GM03348 (cell line): ENCODE data around the gene ENPP6.

Experiments
- DNase-seq: peaks from one replicate; pipeline ENCODE4 v3.0.0; 2012; ENCODE audit warnings: low spot score

ENPP6 gene

GRCh38 chr4:184190711-184191110, 27.0 kb downstream of the ENPP6 start:
- DNase-seq = no peak

DNA sequence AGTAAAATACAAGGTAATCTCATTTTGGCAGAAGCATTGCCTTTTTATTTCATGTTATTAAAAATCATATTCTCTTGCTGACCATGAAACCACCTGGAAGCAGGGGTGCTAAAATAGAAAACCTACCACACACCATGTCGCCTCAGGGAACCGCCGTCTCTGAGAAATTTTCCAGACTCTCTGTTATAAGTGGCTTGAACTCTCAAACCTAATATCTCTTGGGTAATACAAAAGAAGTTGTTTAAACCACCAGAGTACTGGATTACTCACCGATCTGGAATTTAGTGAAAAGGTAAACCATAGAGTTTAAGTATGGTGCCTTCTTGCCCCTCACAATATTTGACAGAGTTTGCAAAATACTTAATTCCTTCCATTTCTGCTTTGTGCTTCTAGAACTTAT, 27.7 kb downstream of the ENPP6 start:
- no peak for DNase-seq

DNA sequence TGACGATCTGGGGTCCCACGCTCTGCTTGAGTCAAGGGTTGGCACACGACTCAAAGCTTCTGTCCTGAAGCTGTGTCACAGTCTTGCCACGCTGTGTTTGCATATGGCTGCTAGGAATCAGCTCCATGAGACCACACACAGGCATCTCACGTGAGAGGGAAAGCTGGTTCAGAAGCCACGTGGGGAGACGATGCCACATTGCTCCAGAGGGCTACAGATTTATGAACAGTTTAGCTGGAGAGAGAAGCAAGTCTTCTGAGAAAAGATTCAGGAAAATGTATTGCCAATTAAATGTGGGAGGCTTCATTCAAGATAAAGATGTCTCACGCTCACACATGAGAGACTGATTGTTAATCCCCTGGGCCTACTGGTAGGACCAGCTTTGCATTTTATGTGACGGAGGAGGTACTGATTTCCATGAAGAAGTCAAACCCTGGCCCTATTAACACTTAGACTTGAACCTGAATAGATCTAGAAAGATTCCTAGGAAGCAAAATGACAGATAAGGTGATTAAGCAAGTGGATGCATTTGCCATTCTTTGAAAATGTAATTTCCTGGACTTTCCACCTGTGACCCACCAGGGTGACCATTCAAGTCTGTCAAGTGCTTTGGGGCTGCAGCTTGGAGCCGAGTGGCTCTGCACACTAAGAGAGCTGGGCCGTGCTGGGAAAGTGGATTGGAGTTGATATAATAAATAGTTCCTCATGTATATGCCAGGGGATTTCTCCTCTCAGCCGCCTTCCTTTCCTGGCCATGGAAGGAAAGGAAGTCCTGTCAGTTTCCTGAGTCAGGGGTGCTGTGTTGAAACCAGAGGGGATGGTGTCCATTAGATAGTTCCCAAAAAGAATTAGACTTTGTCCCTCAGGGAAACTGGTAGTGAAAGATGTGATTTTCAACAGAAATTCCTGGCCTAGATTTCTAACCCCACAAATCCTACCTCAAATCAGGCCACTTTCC, 29.0 kb downstream of the ENPP6 start:
- DNase-seq = no peak

DNA sequence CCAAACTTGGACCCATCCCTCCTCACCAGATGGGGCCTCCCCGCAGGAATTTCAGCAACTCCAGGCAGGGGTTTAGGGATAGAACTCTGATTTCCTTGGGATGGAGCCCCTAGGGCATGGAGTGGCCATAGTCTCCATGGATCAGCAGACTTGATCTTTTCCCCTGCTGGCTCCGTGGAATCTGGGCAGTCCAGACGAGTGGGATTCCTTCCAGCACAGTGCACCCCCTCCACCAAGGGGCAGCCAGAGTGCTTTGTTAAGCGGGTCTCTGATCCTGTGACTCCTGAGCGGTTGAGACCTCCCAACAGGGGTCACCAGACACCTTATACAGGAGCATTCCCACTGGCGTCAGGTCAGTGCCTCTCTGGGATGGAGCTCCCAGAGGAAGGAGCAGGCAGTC, 40.4 kb downstream of the ENPP6 start:
- no peak for DNase-seq

DNA sequence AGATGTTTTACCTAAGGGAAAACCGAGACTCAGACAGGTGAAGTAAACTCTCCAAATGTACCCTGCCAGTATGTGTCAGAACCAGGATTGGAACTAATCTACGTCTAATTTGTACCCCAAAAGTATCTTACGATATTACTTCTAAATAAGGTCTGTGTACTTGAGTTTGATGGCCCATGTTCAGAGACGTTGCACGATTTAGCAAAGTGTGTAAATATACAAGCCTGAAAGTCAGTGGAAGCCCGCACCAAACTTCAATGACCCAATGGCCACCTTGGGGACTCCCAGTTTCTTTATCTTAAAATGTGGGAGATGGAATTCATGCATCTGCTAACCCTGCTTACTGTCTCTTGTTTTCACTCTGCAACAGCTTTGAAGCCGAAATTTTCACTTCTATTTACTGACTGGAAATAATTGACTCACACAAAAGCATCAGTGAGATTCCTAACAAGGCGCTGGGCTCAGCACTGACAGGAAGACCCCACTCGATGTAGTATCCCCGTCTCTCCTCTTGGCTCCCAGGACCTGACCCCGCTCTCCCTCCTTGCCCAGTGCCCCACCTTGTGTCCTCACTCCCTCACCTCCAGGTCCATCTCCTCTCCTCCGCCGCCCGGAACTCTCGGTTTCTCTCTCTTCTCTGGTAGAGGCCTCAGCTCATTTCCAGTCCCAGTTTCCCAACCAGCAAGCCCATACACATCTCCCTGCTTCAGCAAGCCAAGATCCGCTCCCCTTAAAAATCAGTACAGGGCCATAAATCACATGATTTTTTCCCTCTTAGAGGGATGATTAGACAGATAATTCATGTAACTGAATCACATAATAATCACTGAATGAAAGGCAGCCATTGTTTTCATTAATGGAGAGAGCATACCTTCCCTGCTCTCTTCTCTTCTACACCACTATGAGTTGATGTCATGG, 42.8 kb downstream of the ENPP6 start:
- no peak for DNase-seq

GRCh38 chr4:184171011-184171410, 46.7 kb downstream of the ENPP6 start:
- DNase-seq = peak; percentile 39

- DNase-seq = no peak
Measured at GRCh38 chr4:184169225-184169867, 48.3 kb downstream of the ENPP6 start.

DNA sequence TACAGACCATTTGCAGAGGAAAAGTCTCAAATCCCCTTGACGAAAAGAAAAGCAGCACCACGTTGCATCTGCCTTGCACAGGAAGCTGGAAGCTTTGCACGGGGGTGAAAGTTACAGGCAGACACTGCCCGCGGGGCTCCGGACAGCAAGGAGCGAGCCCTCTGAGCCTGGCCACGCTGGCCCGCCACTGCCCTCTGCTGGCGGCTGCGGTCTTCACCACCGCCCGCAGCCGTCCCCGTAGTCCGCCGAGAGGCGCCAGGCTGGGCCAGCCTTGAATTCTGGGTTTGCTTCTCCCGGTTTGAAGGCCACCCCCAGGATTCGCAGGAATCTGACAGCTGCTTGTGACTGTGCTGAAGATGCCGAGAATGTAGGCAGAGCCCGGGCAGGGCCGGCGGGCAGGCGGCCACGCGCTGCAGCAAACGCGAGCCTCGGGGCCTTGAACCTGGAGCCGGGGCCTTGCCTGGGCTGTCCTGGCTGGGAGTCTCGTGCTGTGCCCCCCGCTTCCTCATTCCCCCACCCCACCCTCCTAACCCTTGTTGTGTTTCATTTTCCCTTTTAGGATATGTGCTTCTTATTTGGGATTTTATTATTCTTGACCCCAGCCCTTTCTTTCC, 49.2 kb downstream of the ENPP6 start:
- DNase-seq = peak; percentile 93

GRCh38 chr4:184167576-184167975, 50.1 kb downstream of the ENPP6 start:
- no peak for DNase-seq

GRCh38 chr4:184166736-184167135, 50.9 kb downstream of the ENPP6 start:
- no peak for DNase-seq

DNA sequence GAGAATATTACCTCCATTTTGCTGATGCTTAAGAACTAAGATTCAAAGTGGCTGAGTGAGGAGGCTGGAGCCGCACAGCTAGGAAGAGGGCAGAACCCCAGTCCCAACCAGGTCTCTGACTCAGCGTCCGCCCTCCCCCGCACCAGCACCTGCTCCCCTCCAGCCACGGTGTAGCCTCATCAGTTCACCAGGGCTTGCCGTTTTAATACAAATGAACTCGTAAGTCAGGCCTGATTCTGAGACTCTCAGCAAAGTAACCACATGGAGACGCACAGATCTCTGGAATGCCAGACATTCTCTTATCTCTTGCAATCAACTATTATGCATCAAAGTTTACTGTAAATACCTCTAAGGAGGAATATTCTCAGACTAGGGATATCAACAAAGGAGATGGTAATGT, 52.4 kb downstream of the ENPP6 start:
- no peak for DNase-seq

DNA sequence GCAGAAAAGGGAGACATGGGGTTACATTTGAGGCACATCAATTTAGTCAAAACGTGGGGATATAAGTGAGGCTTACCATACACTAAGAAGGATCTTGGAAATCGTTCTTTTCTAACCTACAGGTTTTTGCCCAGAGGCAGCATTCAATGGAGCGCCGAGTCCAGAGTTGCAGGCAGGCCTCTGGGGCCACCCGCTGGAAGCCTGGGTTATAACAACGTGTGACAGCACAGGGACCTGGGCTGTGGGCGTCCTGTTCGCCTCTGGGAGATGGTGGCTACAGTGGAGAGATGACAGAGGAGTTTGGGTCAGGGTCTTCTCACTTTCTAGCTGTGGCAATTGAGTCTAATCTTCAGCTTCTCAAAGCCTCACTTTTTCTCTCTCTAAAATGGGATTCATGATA, 53.9 kb downstream of the ENPP6 start:
- peak; percentile 69 for DNase-seq

DNA sequence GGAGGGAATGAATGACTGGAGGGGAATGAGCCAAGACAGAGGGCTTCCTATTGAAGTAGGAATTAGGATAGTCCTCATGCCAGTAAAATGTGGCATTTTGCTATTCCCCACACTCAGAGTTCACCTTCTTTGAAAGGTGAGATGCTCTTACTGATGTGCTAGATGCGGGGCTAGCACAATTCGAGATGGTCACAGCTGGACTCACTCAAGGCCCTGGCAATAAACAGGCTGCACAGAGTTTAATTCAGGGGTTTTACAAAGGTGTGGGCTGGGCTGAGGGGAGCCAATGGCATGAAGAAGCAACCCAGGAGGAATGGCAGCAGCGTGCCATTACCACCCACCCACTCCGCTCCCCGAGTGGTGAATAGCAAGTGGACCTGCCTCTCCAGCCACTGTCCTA, 55.1 kb downstream of the ENPP6 start:
- no peak for DNase-seq

DNA sequence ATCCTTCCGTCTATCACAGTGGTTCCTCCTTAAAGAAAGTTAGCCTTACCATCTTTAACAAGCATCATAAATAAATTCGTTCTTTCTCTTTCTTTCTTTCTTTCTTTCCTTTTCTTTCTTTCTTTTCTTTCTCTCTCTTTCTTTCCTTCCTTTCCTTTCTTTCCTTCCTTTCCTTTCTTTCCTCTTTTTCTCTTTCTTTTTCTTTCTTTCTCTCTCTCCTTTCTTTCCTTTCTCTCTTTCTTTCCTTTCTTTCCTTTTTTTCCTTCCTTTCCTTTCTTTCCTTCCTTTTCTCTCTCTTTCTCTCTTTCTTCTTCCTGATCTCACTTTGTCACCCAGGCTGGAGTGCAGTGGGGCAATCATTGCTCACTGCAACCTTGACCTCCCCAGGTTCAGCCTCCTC, 60.4 kb downstream of the ENPP6 start:
- no peak for DNase-seq

DNA sequence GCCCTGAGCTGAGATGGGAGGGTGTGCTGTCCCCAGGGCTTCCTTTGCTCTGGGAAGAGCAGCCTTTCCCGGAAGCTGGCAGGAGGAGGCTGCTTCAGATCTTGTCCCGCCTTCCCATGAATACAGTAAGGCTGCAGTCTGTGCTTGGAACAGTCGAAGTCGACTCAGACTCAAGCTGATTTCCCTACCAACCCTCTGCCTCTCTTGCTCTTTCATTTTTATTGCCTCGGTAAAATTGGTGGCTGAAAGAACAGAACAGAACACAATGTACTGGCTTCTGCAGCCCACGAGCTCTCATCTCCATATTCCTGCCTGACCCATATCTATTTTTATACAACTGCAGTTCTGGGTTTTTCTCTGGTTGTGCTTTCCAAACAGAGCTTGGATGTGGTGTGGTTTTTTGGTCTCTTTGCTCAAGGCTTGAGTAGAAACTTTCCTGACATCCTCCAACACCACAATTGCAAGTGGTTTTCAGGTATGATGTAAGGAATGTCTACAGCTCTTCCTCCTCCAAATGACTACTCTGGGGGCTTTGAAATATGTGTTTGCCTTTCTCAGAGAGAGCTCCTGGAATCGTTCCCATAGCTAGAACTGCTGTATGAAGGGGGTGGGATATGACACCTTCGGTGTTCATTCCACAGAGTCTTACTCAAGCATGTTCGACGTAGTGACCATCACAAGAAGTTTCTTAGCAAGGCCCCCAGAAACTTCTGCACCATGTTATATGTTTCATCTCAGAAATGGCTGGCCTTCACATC, 61.3 kb downstream of the ENPP6 start:
- DNase-seq = no peak

- DNase-seq = no peak
Measured at GRCh38 chr4:184154199-184154598, 63.5 kb downstream of the ENPP6 start.

- no peak for DNase-seq
Measured at GRCh38 chr4:184153781-184154180, 63.9 kb downstream of the ENPP6 start.

- DNase-seq = no peak
Measured at GRCh38 chr4:184151988-184152485, 65.6 kb downstream of the ENPP6 start.

- no peak for DNase-seq
Measured at GRCh38 chr4:184150102-184150839, 67.4 kb downstream of the ENPP6 start.
